NCI-H510A treated with DMSO at 0.1 percent for 48 hours (cell line): ENCODE measurements around the gene COQ6.
"Not testable (repeated sequence)": the region's sequence is repeated elsewhere in the genome, so short reads cannot be mapped to it uniquely, and the experiment has no call there.

Experiments used
- DNase-seq: peaks from one replicate; lab custom pipeline; 2025; lab: John Stamatoyannopoulos, UW

The COQ6 gene

DNA sequence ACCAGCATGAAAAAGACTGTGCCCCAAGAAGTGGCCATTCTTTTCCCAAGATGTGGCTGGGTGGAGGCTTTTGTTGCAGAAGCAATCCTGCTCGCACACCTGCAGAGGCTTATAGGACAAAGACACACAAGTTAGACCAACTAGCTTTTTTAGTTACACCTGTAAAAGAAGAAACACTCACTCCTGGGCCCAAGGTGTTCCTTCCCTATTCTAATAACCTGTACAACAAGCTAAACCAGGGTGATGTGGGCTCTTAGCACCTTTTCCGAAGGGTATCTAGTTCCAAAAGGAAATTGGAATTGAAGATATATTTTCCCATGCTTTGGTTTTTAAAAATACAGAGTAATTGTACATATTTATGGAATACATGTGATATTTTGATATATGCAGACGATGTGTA lies 38.0 kb downstream of the COQ6 start:
- no peak for DNase-seq

GRCh38 chr14:73988656-73989055 lies 38.6 kb downstream of the COQ6 start:
- not testable (repeated sequence) for DNase-seq

- DNase-seq = no peak
These were observed 41.0 kb downstream of the COQ6 start for GRCh38 chr14:73991092-73991491.

DNA sequence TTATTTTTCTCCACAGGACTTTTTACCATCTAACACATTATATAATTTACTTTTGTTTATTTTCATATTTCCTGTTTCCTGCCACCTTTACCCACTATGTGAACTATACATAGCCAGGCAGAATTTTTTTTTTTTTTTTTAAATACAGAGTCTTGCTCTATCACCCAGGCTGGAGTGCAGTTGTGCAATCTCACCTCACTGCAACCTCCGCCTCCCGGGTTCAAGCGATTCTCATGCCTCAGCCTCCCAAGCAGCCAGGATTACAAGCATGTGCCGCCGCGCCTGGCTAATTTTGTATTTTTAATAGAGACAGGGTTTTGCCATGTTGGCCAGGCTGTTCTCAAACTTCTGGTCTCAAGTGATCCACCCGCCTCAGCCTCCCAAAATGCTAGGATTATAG lies 44.8 kb downstream of the COQ6 start:
- DNase-seq = not testable (repeated sequence)

DNA sequence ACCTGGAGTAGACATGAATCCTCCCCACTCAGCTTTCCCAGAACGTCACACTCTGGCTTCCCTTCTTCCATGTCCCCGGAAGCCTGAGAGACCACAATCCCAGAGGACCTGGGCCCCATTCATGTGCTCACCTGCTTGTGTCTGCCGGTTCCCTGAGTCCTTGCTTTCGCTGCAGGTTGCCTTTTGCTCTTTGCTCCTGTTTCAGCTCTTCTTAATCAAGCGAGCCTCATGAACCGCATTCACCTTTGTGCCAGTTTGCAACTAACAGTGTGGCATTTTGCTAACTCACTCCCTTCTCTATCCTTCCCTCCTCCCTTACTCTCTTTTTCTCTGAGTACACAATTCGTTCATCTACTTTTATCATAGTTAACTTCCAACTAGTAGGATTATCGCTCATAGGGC lies 45.9 kb downstream of the COQ6 start:
- no peak for DNase-seq

- no peak for DNase-seq
These were observed 46.6 kb downstream of the COQ6 start for GRCh38 chr14:73996731-73997107.

GRCh38 chr14:73997108-73997943 lies 47.2 kb downstream of the COQ6 start:
- DNase-seq = peak; percentile 4

DNA sequence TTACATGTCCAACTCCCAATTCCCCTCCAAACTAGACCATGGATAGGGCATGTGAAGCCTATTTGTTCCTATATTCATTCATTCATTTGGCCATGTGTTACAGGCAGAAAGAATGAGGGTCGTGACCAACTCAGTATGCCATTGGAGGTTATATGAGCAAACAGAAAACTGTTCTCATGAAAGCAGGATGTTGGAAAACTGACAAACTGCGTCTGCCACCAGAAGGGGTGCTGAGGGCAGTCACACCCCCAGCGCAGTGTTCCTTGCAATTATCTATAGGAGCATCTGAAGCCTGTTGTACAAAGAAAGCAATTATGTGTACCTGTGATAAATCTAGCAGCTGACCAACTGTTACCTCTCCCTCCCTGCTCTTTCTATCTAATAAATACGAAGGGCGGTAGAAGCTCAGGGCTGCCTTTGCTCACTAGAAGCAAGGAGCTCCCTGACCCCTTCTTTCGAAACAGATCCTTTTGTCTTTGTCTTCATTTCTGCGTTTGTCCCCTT lies 47.9 kb downstream of the COQ6 start:
- no peak for DNase-seq

- no peak for DNase-seq
These were observed 48.6 kb downstream of the COQ6 start for GRCh38 chr14:73998726-73999125.

DNA sequence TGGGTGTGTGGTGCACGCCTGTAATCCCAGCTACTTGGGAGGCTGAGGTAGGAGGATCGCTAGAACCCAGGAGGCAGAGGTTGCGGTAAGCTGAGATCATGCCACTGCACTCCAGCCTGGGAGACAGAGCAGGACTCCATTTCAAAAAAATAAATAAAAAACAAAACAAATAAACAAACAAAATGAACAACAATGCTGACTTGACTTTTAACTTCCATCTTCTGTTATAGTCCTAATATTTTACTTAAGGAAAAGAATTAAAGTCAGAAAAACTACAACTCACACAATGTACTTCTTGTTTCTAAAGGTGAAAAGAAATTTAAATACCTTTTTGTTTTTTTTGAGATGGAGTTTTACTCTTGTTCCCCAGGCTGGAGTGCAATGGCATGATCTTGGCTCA lies 55.6 kb downstream of the COQ6 start:
- DNase-seq = not testable (repeated sequence)

DNA sequence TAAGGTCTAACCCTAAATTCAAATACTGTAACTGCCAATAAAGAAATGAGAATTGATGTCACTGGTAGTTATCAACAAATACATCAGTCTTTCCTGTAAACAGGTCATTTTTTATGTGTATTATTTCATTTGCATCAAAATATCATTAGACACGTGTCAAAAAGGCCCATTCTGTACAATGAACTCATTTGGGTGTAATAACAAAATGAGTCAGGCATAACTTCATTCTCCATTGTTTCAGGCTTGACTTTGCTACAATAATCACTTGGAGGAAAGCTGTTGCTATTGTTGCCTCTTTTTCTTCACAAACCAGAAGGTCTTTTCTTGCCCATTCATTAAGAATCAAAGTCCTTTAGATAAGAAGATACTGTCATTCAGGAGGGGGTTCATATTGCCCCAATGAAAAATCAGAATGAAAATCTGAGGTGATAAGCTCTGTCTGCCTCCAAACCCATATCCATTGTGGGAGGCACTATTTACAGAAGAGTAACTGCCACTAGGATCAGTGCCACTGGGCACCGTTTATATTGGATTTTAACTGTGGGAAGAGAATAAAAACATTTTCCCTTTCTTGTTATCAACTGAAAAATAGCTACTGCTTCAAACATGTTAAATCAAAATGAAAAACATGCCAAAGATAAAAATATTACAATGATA lies 58.9 kb downstream of the COQ6 start:
- DNase-seq = no peak
